ENCODE measurements around the gene KSR1.
A peak's percentile ranks its signal among the peaks of the same experiment; 100 is the strongest.

Gene KSR1

GRCh38 chr17:27600471-27600870 is 144.2 kb downstream of the KSR1 start:
- Histone ChIP-seq H3K36me3 (ENCODE audit: insufficient read depth) (no peaks in the 10 kb centered on the region), H3K4me1 (ENCODE audit: low read depth, poor library complexity, severe bottlenecking) (peaks cover 10% of the 10 kb centered on the region), H3K27ac (no peak overlapping the region), H3K4me2 (no peak overlapping the region), H2AFZ (ENCODE audit: low read depth) (no peak overlapping the region), H3K79me2 (ENCODE audit: insufficient read depth, low read depth) (no peaks in the 10 kb centered on the region), H3K4me3 (IDR thresholded peaks at IDR 0.05; ENCODE audit: insufficient read depth, low read depth, low read length) (no peak overlapping the region), H4K20me1 (ENCODE audit: insufficient read depth) (no peaks in the 10 kb centered on the region), H3K9ac (no peak overlapping the region), H3K27me3 (ENCODE audit: insufficient read depth, low read depth) (no peaks in the 10 kb centered on the region)
- TF ChIP-seq, protein P1, sequence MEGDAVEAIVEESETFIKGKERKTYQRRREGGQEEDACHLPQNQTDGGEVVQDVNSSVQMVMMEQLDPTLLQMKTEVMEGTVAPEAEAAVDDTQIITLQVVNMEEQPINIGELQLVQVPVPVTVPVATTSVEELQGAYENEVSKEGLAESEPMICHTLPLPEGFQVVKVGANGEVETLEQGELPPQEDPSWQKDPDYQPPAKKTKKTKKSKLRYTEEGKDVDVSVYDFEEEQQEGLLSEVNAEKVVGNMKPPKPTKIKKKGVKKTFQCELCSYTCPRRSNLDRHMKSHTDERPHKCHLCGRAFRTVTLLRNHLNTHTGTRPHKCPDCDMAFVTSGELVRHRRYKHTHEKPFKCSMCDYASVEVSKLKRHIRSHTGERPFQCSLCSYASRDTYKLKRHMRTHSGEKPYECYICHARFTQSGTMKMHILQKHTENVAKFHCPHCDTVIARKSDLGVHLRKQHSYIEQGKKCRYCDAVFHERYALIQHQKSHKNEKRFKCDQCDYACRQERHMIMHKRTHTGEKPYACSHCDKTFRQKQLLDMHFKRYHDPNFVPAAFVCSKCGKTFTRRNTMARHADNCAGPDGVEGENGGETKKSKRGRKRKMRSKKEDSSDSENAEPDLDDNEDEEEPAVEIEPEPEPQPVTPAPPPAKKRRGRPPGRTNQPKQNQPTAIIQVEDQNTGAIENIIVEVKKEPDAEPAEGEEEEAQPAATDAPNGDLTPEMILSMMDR (conservative IDR thresholded peaks at IDR 0.05; ENCODE audit: low read depth, low read length): no peak

DNA sequence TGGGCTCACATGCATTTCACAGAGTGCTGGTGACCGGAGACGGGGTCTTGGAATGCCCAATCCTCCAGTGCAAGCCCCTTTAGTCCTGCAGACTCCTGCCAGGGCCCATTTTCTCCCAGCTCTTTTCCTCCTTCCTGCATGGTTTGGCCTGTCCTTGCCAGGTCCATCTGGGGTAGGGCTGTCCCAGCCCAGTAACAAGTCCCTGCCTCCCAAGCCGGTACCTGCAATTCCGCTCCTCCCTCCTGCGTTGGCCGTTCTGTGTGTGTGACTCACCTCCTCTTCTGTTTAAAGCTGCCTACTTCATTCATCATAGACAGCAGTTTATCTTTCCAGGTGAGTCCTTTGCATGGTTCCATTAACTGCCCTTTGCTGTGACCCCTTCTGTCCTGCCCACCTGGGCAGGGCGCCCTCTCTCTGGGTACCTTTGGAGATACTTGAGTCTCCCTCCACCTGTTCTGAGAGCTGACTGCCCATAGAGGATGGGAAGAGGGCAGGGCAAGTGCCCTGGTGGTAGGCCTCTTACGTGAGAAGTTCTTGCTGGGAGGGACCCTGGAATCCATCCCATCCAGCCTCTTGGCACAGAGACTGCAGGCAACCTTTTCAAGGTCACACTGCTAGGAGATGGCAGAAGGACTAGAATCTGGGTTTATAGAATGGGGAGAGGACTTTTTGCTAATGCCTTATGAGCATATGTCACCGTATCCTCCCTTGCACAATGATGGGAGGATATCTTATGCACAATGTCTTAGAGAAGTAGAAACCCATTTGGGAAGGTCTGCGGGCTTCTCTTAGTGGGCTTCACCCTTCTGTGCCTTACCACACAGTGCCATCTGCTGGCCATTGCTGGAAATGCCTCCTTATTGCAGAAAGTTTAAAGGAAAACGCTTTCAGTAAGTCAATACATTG is 145.1 kb downstream of the KSR1 start:
- no peak overlapping the region for H3K9ac ChIP-seq
- H3K36me3 ChIP-seq (ENCODE audit: insufficient read depth): no peaks in the 10 kb centered on the region
- no peak overlapping the region for H2AFZ ChIP-seq (ENCODE audit: low read depth)
- H3K4me3 ChIP-seq (IDR thresholded peaks at IDR 0.05; ENCODE audit: insufficient read depth, low read depth, low read length): no peak overlapping the region
- no peaks in the 10 kb centered on the region for H3K79me2 ChIP-seq (ENCODE audit: insufficient read depth, low read depth)
- H3K27ac ChIP-seq: no peak overlapping the region
- no peak overlapping the region for H3K4me2 ChIP-seq
- TF ChIP-seq, protein P1 (conservative IDR thresholded peaks at IDR 0.05; ENCODE audit: low read depth, low read length): peak; percentile 97
- no peaks in the 10 kb centered on the region for H4K20me1 ChIP-seq (ENCODE audit: insufficient read depth)
- H3K4me1 ChIP-seq (ENCODE audit: low read depth, poor library complexity, severe bottlenecking): peaks cover 10% of the 10 kb centered on the region
- H3K27me3 ChIP-seq (ENCODE audit: insufficient read depth, low read depth): no peaks in the 10 kb centered on the region

- H3K4me1 ChIP-seq (ENCODE audit: low read depth, poor library complexity, severe bottlenecking): peaks cover 10% of the 10 kb centered on the region
- no peaks in the 10 kb centered on the region for H3K36me3 ChIP-seq (ENCODE audit: insufficient read depth)
- H3K79me2 ChIP-seq (ENCODE audit: insufficient read depth, low read depth): no peaks in the 10 kb centered on the region
- no peak overlapping the region for H3K9ac ChIP-seq
- no peak overlapping the region for H2AFZ ChIP-seq (ENCODE audit: low read depth)
- no peaks in the 10 kb centered on the region for H4K20me1 ChIP-seq (ENCODE audit: insufficient read depth)
- H3K4me2 ChIP-seq: no peak overlapping the region
- H3K4me3 ChIP-seq (IDR thresholded peaks at IDR 0.05; ENCODE audit: insufficient read depth, low read depth, low read length): no peak overlapping the region
- no peaks in the 10 kb centered on the region for H3K27me3 ChIP-seq (ENCODE audit: insufficient read depth, low read depth)
- no peak overlapping the region for H3K27ac ChIP-seq
- TF ChIP-seq, protein P1 (conservative IDR thresholded peaks at IDR 0.05; ENCODE audit: low read depth, low read length): peak; percentile 19
Measured at GRCh38 chr17:27601975-27602302, 145.7 kb downstream of the KSR1 start.

DNA sequence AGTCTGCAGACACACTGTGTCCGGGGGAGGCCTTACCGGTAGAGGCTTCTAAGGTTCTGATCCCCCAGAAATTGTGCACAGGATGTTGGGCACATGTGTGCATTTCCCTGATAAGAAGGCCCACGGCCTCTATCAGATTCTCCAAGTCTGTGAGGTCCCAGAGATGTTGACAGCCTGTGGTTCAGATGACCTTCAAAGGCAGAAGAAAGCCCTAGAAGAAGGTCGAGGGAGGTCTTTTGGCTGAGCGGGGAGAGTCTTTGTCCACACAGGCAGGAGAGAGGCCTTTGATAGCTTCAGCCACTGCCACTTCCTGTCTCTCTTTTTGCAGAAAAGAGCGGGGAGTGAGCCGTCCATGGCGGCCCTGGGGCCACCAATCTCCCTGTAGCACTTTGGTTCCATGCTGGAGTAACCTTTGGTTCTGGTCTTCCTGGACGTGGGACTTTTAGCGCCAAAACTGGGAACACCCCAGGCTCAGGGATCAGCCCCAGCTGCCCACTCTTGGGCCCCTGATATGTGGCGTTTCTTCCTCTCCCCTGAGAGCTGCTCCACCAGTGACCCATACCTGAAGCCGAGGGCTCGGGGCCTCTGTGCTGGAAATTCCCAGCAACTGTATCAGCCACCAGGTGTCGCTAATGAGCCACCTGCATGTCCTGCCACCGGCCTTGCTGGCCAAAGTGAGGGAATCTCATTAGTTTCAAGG is 146.6 kb downstream of the KSR1 start:
- H3K79me2 ChIP-seq (ENCODE audit: insufficient read depth, low read depth): no peaks in the 10 kb centered on the region
- no peak overlapping the region for H3K4me2 ChIP-seq
- no peak overlapping the region for H2AFZ ChIP-seq (ENCODE audit: low read depth)
- TF ChIP-seq, protein P1 (conservative IDR thresholded peaks at IDR 0.05; ENCODE audit: low read depth, low read length): peak; percentile 97
- H4K20me1 ChIP-seq (ENCODE audit: insufficient read depth): no peaks in the 10 kb centered on the region
- H3K4me1 ChIP-seq (ENCODE audit: low read depth, poor library complexity, severe bottlenecking): peaks cover 10% of the 10 kb centered on the region
- H3K27ac ChIP-seq: no peak overlapping the region
- no peak overlapping the region for H3K9ac ChIP-seq
- no peaks in the 10 kb centered on the region for H3K27me3 ChIP-seq (ENCODE audit: insufficient read depth, low read depth)
- H3K4me3 ChIP-seq (IDR thresholded peaks at IDR 0.05; ENCODE audit: insufficient read depth, low read depth, low read length): no peak overlapping the region
- H3K36me3 ChIP-seq (ENCODE audit: insufficient read depth): no peaks in the 10 kb centered on the region
